Measurements from ENCODE around the gene ACOX3.
A peak's percentile ranks its signal among the peaks of the same experiment; 100 is the strongest.

The ACOX3 gene

GRCh38 chr4:8334786-8335460 is 105.6 kb downstream of the ACOX3 start:
- no peak for DNase-seq (ENCODE audit: low read depth)

- DNase-seq (ENCODE audit: low read depth): no peak
Measured at GRCh38 chr4:8333726-8334460, 106.6 kb downstream of the ACOX3 start.

DNA sequence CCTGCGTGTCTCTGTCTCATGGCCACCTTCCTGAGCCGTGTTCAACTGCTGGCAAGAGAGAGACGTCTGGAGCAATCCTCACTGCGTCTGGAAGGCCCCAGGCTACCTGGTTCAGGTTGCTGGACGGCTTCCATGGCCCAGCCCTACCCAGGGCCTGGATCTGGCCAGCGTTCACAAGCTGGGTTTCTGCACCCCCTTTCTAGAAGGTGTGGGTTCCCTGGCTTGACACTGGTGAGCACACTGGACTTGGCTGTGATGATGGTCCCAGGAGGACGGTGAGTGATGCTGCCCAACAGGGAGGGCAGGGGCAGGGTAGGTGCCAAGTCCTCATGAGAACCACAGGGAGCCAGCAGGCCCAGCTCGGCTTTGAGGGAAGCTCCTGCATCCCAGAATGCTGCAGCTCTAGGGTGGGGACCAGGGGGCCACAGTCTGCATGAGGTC is 107.6 kb downstream of the ACOX3 start:
- DNase-seq (ENCODE audit: low read depth): no peak

- DNase-seq (ENCODE audit: low read depth): no peak
Measured at GRCh38 chr4:8332038-8332857, 108.3 kb downstream of the ACOX3 start.

GRCh38 chr4:8331575-8331955 is 109.0 kb downstream of the ACOX3 start:
- DNase-seq (ENCODE audit: low read depth): no peak

DNA sequence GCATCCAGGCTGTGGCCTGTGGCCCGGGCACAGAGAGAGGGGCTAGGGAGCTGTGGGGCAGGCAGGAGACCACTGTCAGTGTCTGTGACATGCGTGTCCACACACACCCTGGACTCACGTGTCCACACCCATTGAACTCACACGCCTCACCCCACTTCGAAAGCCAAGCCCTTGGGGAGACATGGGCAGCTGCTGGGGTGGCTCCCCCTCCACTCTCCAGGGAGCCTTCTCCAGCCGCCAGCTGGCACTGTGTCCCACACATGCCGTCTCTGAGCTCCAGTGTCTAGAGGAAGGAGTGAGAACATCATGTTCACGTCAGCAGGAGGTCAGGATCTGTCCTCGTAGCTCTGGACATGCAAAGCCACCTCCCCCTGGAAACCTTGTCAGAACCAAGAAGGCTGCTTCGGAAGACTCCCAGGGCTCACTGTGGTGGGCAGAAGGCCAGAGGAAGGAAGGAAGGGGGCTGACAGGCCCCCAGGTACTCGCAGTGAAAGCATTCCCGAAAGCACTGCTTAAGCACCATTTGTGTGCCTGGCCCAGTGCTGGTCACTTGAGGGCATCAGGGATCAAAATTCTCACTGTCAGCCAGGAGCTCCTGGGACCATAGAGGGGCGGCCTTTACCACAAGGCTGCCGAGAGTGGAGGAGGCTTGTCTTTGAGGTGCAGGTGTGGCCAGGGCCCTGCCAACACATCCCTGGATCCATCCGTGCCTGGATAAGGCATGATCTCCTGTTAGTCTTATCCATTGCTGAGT is 109.5 kb downstream of the ACOX3 start:
- DNase-seq (ENCODE audit: low read depth): no peak

- DNase-seq (ENCODE audit: low read depth): no peak
Measured at GRCh38 chr4:8329859-8330761, 110.4 kb downstream of the ACOX3 start.

DNA sequence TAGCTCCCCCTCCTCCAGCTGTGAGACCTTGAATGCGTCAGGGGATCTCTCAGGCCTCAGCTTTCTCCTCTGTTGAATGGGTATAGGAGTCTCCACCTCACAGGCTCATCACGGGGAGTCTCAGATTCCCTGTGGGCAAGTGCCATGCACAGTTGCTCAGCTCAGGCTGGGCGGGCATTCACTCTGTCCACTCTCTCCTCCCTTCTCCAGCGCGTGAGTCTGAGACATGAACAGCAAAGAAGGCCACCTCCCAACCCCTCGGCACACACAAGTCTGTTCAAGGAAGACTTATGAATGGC is 111.0 kb downstream of the ACOX3 start:
- DNase-seq (ENCODE audit: low read depth): no peak

- no peak for DNase-seq (ENCODE audit: low read depth)
Measured at GRCh38 chr4:8328866-8329559, 111.5 kb downstream of the ACOX3 start.

GRCh38 chr4:8328456-8328855 is 112.1 kb downstream of the ACOX3 start:
- DNase-seq (ENCODE audit: low read depth): no peak

DNA sequence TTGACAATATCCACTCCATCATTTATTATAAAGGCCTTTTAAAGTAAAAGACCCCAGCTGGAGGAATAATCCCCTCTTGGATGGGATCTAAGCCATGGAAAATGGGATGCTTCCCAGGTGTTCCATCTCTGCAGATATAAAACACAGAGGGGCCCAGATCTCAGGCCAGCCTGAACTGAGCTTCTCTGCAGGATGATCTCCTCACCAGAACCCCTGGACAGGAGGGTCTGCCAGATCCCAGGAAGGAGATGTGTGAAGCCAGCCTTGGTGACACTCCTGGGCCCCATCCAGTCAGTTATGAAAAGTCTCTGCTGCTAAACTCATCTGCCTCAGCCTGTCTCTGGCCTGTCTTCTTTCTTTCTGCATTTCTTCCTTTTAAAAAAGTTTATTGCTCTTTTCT is 114.3 kb downstream of the ACOX3 start:
- DNase-seq (ENCODE audit: low read depth): no peak

DNA sequence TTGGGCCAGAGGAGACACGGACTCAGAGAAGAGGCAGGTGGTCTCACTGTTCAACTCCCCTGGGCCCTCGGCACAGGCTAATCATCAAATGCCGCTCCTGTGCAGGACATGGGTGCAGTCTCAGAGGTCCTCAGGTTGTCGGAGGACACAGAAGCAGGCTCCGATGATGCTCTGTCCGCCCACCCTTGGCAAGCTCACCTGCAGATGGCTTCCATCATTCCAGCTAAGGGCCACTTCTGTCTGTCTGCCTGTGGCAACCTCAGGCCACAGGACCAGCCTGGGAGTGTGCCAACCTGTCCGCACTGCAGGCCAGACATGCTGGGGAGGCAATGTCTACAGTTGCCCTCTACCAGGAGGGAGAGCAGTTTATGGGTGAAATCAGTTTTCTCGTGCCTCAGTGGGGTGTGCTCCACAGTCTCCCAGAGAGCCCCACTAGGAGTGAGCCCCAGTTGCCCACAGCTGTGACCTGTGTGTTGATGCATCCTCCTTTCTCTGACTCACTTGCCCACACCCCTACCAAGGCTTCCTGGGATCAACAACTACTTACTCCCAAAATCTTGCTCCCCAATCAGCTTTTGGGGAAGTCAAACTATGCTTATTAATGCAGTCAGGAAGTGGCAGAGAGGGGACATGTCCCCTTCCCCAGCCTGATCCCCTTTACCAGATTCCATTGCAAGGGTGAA is 115.1 kb downstream of the ACOX3 start:
- no peak for DNase-seq (ENCODE audit: low read depth)

GRCh38 chr4:8324640-8325239 is 115.8 kb downstream of the ACOX3 start:
- peak; percentile 20 for DNase-seq (ENCODE audit: low read depth)

GRCh38 chr4:8323947-8324555 is 116.5 kb downstream of the ACOX3 start:
- no peak for DNase-seq (ENCODE audit: low read depth)

DNA sequence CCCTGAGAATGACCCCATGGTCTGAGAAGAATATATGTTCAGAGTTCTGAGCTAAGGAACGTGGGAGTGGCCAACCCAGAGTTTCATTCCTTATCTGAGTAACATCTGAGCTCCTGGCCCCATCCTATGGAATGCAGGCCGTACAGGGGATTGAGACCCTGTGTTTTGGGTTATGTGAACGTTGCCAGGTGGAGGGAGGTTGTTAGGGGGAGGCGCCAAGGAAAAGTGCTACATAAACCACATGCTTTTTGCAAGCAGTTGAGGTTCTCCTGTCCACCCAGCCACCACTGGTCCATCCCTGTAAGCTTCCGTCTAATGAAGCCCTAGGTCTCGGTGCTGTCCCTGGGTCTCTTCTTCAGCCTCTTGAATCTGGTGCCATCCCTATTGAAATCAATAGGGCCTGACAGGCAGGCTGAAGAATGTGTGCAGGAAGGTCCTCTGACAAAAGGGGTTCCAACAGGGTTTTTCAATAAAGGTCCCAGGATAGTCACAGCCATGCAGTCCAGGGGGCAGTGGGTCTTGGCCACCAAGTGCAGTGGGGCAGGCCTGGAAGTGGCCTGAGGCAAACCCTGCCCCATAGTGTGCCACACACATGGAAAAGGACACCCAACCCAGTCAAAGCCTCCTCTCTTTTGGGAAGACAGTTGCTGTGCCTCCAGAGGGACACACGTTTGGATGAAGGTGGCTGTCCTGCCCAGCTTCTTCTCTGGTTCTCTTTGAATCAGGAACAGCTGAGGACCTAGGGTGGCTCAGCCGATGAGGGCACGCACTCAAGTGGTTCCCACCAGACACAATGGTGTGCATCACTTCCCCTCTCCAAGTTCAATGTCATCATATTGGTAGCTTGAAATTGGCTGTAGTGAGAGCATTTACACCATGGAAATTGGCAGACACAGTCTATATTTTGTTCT is 117.5 kb downstream of the ACOX3 start:
- no peak for DNase-seq (ENCODE audit: low read depth)

DNA sequence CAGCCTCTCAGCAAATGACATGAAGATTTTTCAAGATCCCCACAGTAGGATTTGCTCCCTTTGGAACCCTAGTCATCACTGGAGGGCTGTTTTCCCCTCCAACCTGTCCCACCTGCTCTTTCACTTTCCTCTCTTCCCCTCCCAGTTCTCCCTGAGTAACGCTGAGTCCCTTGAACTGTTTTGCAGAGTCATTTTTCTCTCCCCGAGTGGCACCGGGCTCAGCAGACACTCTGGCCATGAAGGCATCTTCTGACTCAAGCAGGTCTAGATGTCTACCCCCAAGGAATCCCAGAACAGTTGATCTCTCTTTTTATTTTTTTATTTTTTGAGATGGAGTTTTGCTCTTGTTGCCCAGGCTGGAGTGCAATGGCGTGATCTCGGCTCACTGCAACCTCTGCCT is 118.8 kb downstream of the ACOX3 start:
- no peak for DNase-seq (ENCODE audit: low read depth)

DNA sequence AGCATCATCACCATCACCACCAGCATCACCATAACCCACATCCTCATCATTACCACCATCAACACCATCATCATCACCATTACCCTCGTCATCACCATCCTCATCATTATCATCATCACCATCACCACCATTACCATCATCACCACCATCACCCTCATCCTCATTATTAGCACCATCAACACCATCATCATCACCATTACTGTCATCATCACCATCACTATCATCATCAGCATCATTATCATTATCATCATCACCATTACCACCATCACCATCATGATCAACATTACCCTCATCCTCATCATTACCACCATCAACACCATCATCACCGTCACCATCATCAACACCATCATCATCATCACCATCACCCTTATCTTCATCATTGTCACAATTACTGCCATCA is 119.3 kb downstream of the ACOX3 start:
- no peak for DNase-seq (ENCODE audit: low read depth)

- DNase-seq (ENCODE audit: low read depth): no peak
Measured at GRCh38 chr4:8320386-8320750, 120.2 kb downstream of the ACOX3 start.
